ENCODE results near the gene HSD3B7.

The HSD3B7 gene

DNA sequence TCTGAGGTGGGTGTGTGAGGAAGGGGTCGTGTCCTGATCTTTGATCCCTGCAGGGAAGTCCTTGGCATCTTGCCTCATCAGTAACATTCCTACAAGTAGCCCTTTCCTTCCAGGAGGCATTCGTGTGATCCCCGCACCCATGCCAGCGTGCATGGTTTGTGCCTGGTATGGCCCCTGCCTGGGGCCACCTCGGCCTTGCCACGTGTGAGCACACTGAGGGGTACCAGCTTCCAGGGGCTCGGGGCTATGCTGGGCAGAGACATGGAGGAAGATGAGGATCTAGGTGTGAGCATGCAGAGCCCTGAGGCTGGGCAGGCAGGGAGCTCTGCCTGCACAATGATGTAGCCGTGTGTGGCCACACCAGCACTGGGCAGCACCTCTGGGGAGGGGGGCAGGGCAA lies 6.0 kb downstream of the HSD3B7 start:
- DNase-seq (ENCODE audit: low spot score in 2 of 2) = no peak
- ATAC-seq (replicated peaks; ENCODE audit: extremely low read depth, poor library complexity, severe bottlenecking) = no peak
- no peak overlapping the region for H3K27ac Mint-ChIP-seq (ENCODE audit: low read depth)
- no peak overlapping the region for H3K4me3 Mint-ChIP-seq
- no peaks in the 10 kb centered on the region for H3K9me3 Mint-ChIP-seq
- H3K27me3 Mint-ChIP-seq = no peaks in the 10 kb centered on the region
- H3K4me1 Mint-ChIP-seq = no peaks in the 10 kb centered on the region
- peaks cover 3% of the 10 kb centered on the region for H3K36me3 Mint-ChIP-seq (ENCODE audit: insufficient read depth)

- H3K4me3 Mint-ChIP-seq = no peak overlapping the region
- H3K9me3 Mint-ChIP-seq = no peaks in the 10 kb centered on the region
- no peaks in the 10 kb centered on the region for H3K27me3 Mint-ChIP-seq
- no peak for ATAC-seq (replicated peaks; ENCODE audit: extremely low read depth, poor library complexity, severe bottlenecking)
- no peak overlapping the region for H3K27ac Mint-ChIP-seq (ENCODE audit: low read depth)
- peaks cover 4% of the 10 kb centered on the region for H3K4me1 Mint-ChIP-seq
- DNase-seq (ENCODE audit: low spot score in 2 of 2) = no peak
- H3K36me3 Mint-ChIP-seq (ENCODE audit: insufficient read depth) = peaks cover 3% of the 10 kb centered on the region
Observed at GRCh38 chr16:30992276-30992780, 7.3 kb downstream of the HSD3B7 start.

DNA sequence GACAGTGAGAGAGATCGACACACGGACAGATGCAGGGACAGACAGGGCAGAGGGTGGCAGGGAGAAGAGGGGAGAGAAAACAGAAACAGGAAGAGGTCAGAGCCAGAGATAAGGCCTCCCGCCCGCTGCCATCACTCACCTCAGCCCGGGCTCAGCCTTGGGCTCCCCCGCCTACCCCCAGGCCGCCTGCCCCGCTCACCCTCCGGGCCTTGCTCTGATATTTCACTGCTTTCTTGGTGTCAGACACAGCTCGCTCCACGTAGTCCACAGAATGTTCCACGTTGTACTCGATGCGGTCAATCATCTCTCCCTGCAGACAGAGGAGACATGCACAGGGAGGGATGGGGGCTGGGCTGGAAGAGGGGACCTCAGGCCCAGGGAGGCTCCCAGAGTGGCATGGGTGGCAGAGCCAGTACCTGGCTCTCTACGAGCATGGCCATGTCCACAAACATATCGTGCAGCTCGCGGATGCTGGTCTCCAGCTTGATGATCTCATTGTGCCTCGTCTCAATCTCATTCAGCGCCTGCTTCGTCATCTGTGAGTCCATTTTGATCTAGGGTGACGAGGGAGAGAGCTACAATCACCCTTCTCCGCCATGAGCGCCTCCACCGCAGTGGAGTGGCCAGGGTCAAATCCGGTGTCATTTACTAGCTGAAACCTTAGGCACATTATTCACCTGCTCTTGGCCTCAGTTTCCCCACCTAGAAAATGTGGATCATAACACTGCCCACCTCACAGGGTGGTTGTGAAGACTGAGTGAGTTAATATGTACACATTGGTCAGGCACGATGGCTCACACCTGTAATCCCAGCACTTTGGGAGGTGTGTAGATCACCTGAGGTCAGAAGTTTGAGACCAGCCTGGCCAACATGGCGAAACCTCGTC lies 8.2 kb downstream of the HSD3B7 start:
- Mint-ChIP-seq H3K27me3 (no peaks in the 10 kb centered on the region), H3K4me1 (peaks cover 4% of the 10 kb centered on the region), H3K9me3 (no peaks in the 10 kb centered on the region), H3K36me3 (ENCODE audit: insufficient read depth) (peaks cover 3% of the 10 kb centered on the region), H3K27ac (ENCODE audit: low read depth) (no peak overlapping the region), H3K4me3 (no peak overlapping the region)
- no peak for ATAC-seq (replicated peaks; ENCODE audit: extremely low read depth, poor library complexity, severe bottlenecking)
- no peak for DNase-seq (ENCODE audit: low spot score in 2 of 2)

DNA sequence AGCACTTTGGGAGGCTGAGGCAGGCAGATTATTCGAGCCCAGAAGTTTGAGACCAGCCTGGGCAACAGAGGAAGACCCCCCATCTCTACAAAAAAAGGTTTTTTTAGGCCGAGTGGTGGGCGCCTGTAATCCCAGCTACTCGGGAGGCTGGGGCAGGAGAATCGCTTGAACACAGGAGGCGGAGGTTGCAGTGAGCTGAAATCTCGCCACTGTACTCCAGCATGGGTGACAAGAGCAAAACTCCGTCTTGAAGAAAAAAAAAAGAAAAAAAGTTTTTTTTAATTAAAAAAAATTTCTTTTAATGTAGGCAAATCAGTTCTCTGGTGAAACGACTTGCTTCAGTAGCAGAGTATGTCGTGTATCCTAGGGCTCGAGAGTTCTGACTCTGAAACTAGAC lies 10.9 kb downstream of the HSD3B7 start:
- Mint-ChIP-seq H3K9me3 (no peaks in the 10 kb centered on the region), H3K27ac (ENCODE audit: low read depth) (no peak overlapping the region), H3K27me3 (no peaks in the 10 kb centered on the region), H3K36me3 (ENCODE audit: insufficient read depth) (peaks cover 3% of the 10 kb centered on the region), H3K4me1 (peaks cover 4% of the 10 kb centered on the region), H3K4me3 (peak overlapping the region; percentile 75)
- DNase-seq (ENCODE audit: low spot score in 2 of 2) (no peak), ATAC-seq (replicated peaks; ENCODE audit: extremely low read depth, poor library complexity, severe bottlenecking) (no peak)

DNA sequence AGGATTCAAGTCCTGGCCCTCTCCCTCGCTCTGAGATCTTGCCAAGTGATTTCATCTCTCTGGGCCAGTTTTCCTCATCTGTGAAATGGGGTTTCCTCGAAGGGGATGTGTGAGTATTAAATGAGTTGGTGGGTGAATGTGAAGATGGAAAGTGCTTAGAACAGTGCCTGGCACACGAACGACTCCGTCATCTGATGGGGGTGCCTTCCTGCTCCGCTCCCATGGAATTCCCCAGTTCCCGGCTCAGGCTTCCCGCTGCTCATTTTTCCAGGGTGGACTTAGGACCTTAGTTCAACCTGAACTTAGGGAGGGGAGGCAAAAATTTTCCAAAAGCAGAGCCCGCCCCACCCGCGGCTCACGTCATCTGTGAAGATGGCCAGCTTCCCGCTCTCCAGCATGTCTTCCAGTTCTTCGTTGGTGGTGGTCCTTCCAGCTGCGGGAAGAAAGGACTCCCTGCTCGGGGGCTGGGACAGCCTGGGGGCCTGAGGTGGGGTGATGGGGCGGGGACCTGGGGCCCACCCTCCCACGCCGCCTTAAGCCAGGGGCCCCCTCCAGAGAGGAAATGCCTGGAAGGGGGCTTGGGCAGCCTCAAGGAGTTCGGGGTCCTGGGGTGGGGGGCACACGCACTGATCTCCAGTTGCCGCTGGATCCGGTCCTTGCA lies 11.4 kb downstream of the HSD3B7 start:
- peaks cover 3% of the 10 kb centered on the region for H3K36me3 Mint-ChIP-seq (ENCODE audit: insufficient read depth)
- H3K9me3 Mint-ChIP-seq = no peaks in the 10 kb centered on the region
- H3K4me1 Mint-ChIP-seq = peaks cover 4% of the 10 kb centered on the region
- H3K27me3 Mint-ChIP-seq = no peaks in the 10 kb centered on the region
- peak overlapping the region; percentile 44 for H3K27ac Mint-ChIP-seq (ENCODE audit: low read depth)
- H3K4me3 Mint-ChIP-seq = peak overlapping the region; percentile 75
- ATAC-seq (replicated peaks; ENCODE audit: extremely low read depth, poor library complexity, severe bottlenecking) (no peak), DNase-seq (ENCODE audit: low spot score in 2 of 2) (no peak)

GRCh38 chr16:30996985-30997724 lies 12.1 kb downstream of the HSD3B7 start:
- H3K36me3 Mint-ChIP-seq (ENCODE audit: insufficient read depth) = peaks cover 3% of the 10 kb centered on the region
- H3K27me3 Mint-ChIP-seq = no peaks in the 10 kb centered on the region
- DNase-seq (ENCODE audit: low spot score in 2 of 2) (peak; percentile 46 to 50), ATAC-seq (replicated peaks; ENCODE audit: extremely low read depth, poor library complexity, severe bottlenecking) (peak; percentile 98)
- peak overlapping the region; percentile 75 for H3K4me3 Mint-ChIP-seq
- H3K4me1 Mint-ChIP-seq = peaks cover 4% of the 10 kb centered on the region
- H3K27ac Mint-ChIP-seq (ENCODE audit: low read depth) = peak overlapping the region; percentile 44
- H3K9me3 Mint-ChIP-seq = no peaks in the 10 kb centered on the region

- H3K27ac Mint-ChIP-seq (ENCODE audit: low read depth) = no peak overlapping the region
- H3K4me3 Mint-ChIP-seq = peak overlapping the region; percentile 75
- peaks cover 2% of the 10 kb centered on the region for H3K36me3 Mint-ChIP-seq (ENCODE audit: insufficient read depth)
- DNase-seq (ENCODE audit: low spot score in 2 of 2) (no peak), ATAC-seq (replicated peaks; ENCODE audit: extremely low read depth, poor library complexity, severe bottlenecking) (no peak)
- no peaks in the 10 kb centered on the region for H3K9me3 Mint-ChIP-seq
- no peaks in the 10 kb centered on the region for H3K27me3 Mint-ChIP-seq
- peaks cover 4% of the 10 kb centered on the region for H3K4me1 Mint-ChIP-seq
Observed at GRCh38 chr16:30997725-30998711, 13.0 kb downstream of the HSD3B7 start.

DNA sequence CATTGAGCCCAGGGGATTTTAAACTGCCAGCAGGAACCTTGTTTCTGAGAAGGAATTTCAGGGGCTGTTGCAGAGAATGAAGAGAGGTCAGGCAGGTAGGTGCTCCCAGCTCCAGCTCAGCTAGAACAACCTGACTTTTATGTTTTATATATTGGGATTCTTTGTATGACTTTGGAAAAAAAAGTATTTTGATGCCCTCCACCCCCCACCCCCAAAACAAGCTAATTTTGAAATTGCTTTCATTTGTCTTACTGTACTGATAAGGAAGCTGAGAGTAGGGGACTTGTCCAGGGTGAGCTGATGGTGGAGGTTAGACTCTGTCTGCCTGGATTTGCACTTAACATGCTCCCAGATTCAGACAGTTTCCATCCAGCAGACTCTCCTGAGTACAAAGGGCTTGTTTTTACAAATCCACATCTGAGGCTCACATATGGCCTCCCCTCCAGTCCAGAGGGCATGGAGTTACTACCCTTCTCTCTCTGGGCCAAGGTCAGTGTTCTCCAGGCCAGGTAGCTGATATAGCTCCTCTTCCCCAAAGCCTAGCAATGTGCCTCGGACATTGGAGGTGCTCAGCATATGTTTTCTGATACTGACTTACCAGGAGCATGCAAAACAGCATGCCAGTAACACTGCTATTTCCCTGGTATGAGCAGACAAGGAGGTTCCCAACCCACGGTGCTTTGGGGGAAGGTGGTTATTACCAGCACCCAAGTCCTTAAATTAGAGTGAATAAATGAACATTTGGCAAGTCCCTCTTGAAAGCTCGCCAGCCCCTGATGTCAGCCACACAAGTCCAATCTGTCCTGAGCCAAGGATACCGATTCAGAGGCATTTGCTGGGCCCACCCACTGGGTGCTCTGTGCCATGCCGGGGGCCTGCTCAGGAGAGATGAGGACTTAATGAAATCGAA lies 14.1 kb downstream of the HSD3B7 start:
- H3K4me1 Mint-ChIP-seq = peaks cover 4% of the 10 kb centered on the region

DNA sequence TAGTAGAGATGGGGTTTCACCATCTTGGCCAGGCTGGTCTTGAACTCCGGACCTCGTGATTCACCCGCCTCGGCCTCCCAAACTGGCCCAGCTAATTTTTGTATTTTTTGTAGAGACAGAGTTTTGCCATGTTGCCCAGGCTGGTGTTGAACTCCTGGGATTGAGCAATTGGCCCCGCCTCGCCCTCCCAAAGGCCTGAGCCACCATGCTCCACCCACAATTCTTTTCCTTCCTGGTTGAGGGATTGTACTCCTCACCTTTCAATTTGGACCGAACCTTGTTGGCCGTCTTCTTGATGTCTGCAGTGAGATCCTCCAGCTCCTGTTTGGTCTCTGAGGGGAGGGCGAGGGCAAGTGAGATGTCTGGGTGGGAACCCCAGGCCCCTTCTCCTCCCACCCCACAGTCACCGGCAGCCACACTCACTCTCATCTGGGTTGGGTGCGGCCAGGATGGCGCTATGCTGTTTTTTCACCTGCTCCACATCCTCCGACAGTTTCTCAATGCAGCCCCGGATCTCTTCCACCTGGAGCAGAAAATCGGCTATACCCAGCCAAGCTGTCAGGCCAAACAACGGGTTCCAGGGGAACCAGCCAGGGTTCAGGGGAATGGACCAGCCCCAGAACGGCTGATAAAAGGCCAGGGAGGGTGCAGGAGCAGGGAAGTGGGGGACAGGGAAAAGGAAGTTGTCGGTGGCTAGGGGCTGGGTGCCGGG lies 15.8 kb downstream of the HSD3B7 start:
- no peak for ATAC-seq (replicated peaks; ENCODE audit: extremely low read depth, poor library complexity, severe bottlenecking)
- no peak for DNase-seq (ENCODE audit: low spot score in 2 of 2)
- no peaks in the 10 kb centered on the region for H3K27me3 Mint-ChIP-seq
- no peak overlapping the region for H3K27ac Mint-ChIP-seq (ENCODE audit: low read depth)
- no peaks in the 10 kb centered on the region for H3K9me3 Mint-ChIP-seq
- H3K36me3 Mint-ChIP-seq (ENCODE audit: insufficient read depth) = no peaks in the 10 kb centered on the region
- H3K4me3 Mint-ChIP-seq = no peak overlapping the region
- peaks cover 4% of the 10 kb centered on the region for H3K4me1 Mint-ChIP-seq

More for the DNA sequence above, 14.1 kb downstream of the HSD3B7 start:
- Mint-ChIP-seq H3K4me3 (no peak overlapping the region), H3K9me3 (no peaks in the 10 kb centered on the region), H3K27ac (ENCODE audit: low read depth) (no peak overlapping the region), H3K36me3 (ENCODE audit: insufficient read depth) (no peaks in the 10 kb centered on the region), H3K27me3 (no peaks in the 10 kb centered on the region)
- DNase-seq (ENCODE audit: low spot score in 2 of 2) (no peak), ATAC-seq (replicated peaks; ENCODE audit: extremely low read depth, poor library complexity, severe bottlenecking) (no peak)

- H3K4me1 Mint-ChIP-seq = no peaks in the 10 kb centered on the region
- ATAC-seq (replicated peaks; ENCODE audit: extremely low read depth, poor library complexity, severe bottlenecking) (no peak), DNase-seq (ENCODE audit: low spot score in 2 of 2) (no peak)
- no peaks in the 10 kb centered on the region for H3K27me3 Mint-ChIP-seq
- H3K9me3 Mint-ChIP-seq = no peaks in the 10 kb centered on the region
- H3K36me3 Mint-ChIP-seq (ENCODE audit: insufficient read depth) = no peaks in the 10 kb centered on the region
- H3K27ac Mint-ChIP-seq (ENCODE audit: low read depth) = no peak overlapping the region
- no peak overlapping the region for H3K4me3 Mint-ChIP-seq
Observed at GRCh38 chr16:31001507-31002249, 16.7 kb downstream of the HSD3B7 start.

Data from central memory CD8-positive, alpha-beta T cell (primary cell).